GM12875 (cell line): ENCODE results near the gene PCF11.

Experiments
- H3K4me3 ChIP-seq: one replicate; pipeline ENCODE4 v1.5.1; 2011; ENCODE audit warnings: low read depth, low read length, control low read depth
- CTCF ChIP-seq: IDR thresholded peaks from 2 replicates; pipeline ENCODE4 v1.5.1; 2011; ENCODE audit warnings: low read depth, mild to moderate bottlenecking, control low read depth, inconsistent platforms, low read length, moderate library complexity, borderline replicate concordance; ENCODE audit not compliant: insufficient read depth

Gene PCF11

DNA sequence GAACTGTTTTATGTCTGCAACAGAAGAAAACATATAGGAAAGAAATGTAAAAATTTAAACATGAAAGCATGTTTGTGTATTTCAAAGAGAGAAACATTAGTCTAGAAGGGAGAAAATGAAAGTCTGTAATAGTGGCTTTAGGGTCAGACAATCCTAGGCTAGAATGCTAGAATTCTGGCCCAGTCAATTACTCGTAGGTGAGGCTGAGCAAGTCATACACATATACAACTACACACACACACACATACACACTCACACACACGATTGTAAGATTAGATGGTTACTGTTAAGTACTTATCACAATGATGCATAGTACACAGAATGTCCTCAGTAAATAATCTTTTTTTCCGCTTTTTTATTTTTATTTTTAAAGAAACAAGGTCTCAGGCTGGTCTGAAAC lies 37.7 kb upstream of the PCF11 start:
- TF ChIP-seq CTCF = no peak
- no peak overlapping the region for H3K4me3 ChIP-seq

DNA sequence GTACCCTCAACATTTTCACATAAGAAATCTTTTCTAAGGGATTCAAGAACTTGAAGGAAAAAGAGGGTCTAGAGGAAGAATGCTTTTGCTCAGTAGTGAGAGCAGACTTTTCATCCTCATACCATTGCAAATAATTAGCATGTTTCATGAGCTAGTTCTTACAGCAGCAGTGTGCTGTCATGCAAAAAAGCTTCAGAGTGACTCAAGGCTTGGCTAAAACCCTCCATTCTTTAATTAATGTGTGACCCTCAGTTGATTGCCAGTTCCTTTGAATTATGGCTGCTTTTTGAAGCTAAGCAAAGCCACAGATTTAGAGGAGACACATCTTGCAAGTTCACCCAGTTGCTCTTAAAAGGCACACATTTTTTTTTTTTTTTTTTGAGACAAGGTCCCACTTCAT lies 36.6 kb upstream of the PCF11 start:
- TF ChIP-seq CTCF = no peak
- H3K4me3 ChIP-seq = no peak overlapping the region

DNA sequence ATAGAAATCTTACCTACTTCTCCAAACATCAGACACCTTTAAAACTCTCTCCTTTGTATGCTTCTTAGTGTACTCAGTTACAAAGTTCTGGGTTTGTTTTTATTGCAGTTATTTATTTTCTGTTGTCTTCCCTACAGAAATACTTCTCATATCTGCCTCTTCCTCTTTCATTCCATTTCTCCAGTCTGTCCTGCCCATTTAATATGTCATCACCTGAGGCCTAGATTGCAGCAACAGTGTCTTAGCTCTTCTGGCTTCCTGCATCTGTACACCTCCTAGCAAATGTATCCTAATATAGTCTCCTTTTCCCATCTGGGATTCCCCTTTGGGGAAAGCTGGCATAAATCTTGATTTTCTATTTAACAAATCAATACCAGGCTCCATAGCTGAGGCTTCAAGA lies 34.9 kb upstream of the PCF11 start:
- no peak for TF ChIP-seq CTCF

GRCh38 chr11:83122766-83123165 lies 34.2 kb upstream of the PCF11 start:
- H3K4me3 ChIP-seq = no peak overlapping the region
- TF ChIP-seq CTCF = no peak

More for the DNA sequence above, 34.9 kb upstream of the PCF11 start:
- no peak overlapping the region for H3K4me3 ChIP-seq

GRCh38 chr11:83124636-83125424 lies 32.1 kb upstream of the PCF11 start:
- no peak for TF ChIP-seq CTCF

GRCh38 chr11:83125577-83125976 lies 31.4 kb upstream of the PCF11 start:
- no peak overlapping the region for H3K4me3 ChIP-seq
- no peak for TF ChIP-seq CTCF

More at GRCh38 chr11:83124636-83125424, 32.1 kb upstream of the PCF11 start:
- H3K4me3 ChIP-seq = no peak overlapping the region

DNA sequence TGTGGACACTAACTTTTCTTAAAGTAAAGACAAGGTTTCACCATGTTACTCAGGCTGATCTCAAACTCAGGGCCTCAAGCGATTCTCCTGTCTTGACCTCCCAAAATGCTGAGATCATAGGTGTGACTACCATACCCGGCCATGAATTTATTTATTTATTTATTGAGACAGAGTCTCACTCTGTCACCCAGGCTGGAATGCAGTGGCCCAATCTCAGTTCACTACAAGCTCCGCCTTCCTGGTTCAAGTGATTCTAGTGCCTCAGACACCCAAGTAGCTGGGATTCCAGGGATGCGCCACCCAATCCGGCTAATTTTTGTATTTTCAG lies 29.7 kb upstream of the PCF11 start:
- no peak for TF ChIP-seq CTCF

More for the DNA sequence above, 29.7 kb upstream of the PCF11 start:
- no peak overlapping the region for H3K4me3 ChIP-seq
